HG03460 (cell line): ENCODE results near the gene CTRB1.
"Not testable (repeated sequence)": the region's sequence is repeated elsewhere in the genome, so short reads cannot be mapped to it uniquely, and the experiment has no call there.

Experiments
- ATAC-seq: cut with Tn5 transposase; IDR thresholded peaks from one replicate; pipeline ENCODE4 v1.9.1; 2021; ENCODE audit not compliant: unreplicated experiment

Gene CTRB1

DNA sequence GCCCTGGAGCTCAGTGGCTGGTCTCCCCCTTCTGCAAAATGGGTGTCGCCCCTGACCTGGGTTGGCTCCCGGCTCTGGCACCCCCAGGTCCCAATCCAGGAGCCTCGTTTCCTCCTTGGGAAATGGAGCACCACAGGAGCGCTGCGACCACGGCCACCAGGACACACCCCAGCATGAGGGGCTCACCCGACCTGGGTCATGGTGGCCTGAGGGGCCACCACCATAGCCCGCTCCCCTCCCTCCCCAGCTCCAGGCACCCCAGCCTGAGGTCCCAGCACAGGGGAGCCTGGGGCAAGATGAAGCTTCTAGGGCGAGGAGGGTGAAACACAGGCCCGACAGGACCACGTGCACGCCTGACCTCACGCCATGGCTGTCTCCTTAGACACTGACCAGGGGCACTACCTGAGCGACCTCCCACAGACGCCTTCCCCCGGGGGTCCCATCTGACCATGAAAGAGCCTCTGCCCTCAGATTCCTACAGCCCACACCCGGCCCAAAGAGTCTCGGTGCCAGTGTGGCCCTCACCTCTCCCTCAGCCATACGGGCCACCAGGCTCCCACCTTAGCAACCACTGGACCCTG lies 20.8 kb downstream of the CTRB1 start:
- no peak for ATAC-seq

GRCh38 chr16:75240633-75241032 lies 21.8 kb downstream of the CTRB1 start:
- ATAC-seq = not testable (repeated sequence)

DNA sequence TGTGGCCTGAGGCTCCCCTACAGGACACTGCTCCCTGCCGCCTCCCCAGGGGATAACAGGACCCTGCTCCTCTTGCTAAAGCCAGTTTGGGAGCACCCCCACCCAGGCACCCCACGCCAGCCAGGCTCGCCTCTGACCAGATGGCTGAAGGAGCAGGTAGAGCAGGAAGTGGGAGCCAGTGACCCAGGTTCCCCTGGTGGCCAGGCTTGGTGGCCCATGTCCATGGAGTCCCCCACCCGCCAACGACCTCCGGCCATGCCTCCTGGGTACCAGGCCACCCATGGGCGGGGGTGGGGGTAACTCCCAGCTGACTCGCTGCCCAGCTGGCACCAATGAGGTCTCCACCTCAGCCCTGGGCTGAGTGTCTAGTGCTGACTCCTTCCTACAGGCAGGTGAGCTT lies 22.6 kb downstream of the CTRB1 start:
- ATAC-seq = no peak

- ATAC-seq = no peak
Measured at GRCh38 chr16:75241955-75242354, 23.2 kb downstream of the CTRB1 start.

GRCh38 chr16:75242436-75243078 lies 23.8 kb downstream of the CTRB1 start:
- not testable (repeated sequence) for ATAC-seq

GRCh38 chr16:75243667-75244224 lies 25.0 kb downstream of the CTRB1 start:
- no peak for ATAC-seq

GRCh38 chr16:75244225-75244809 lies 25.5 kb downstream of the CTRB1 start:
- ATAC-seq = no peak

GRCh38 chr16:75244844-75245758 lies 26.3 kb downstream of the CTRB1 start:
- ATAC-seq = no peak

GRCh38 chr16:75246504-75247205 lies 27.9 kb downstream of the CTRB1 start:
- ATAC-seq = no peak

DNA sequence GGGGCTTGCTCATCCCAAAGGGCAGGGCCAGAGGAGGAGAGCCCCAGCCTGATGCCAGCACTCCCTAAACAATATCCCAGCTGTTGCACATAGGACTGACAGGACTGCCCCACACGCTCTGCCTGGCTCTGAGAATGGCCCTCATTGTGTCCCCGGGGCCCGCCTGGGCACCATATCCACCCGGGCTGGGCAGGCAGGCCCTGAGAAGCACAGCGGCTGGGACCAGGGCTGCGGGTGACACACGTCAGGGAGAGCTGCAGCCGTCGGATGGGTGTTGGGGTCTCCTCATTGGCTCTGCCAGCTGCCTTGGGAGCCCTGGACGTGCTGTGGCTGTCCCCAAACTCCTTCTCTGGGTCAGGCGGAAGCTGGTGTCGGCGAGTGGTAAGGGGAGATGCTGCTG lies 28.5 kb downstream of the CTRB1 start:
- ATAC-seq = no peak

DNA sequence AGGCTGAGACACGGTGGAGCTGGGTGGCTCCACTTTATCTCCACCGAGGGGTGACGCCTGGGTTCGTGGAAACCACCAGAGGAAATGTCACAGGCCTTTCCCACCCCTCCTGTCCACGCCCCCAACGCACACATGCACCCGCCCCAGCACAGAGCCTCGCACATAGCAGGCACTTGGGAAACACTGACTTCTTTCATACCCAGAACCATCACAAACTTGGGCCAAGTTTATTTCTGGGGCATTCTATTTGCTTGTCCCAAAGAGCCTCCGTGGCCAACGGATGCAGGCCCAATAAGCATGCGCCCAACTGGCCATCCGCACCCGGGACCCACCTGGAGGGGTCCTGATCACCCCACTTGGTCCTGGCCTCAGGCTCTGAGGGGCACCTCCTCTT lies 29.4 kb downstream of the CTRB1 start:
- no peak for ATAC-seq

DNA sequence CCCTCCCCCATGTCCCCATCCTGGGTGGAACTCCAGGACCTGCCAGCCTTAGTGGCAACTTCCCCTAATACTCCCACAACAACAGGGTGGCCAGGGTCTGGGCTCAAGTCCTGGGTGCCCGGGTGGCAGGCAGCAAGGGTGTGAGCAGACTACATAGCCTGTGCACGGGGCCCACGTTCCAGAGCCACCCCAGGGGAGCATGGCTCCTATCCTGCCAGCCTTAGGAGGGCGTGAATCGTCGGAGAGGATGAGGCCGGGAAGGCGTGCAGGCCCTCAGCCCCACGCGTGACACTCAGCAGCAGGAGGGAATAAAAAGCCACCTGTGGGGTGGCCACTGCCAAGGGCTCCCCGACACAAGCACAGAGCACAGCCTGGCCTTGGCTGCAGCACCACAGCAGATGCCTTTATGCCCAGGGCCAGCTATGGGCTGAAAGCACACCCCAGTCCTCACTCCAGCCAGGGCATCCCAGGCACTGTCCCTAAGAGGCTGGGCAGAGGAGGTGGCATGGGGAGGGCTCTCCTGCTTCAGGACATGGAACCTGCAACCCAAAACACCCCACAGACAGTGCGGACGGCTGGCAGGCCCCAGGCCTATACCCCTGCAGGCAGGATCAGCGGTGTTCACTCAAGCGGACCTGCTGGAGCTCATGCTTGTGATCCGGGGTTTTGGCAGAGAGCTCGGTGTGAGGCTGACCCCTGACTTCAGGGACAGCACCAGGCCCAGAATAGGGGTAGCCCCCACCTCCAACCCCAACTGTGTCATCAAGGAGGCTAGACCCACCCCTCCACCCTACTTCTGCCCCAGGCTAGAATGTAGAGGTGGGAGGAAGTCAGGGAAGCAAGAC lies 30.0 kb downstream of the CTRB1 start:
- ATAC-seq = no peak

GRCh38 chr16:75249441-75249840 lies 30.7 kb downstream of the CTRB1 start:
- ATAC-seq = no peak

- no peak for ATAC-seq
Measured at GRCh38 chr16:75250089-75250808, 31.5 kb downstream of the CTRB1 start.

GRCh38 chr16:75250809-75251279 lies 32.1 kb downstream of the CTRB1 start:
- peak; percentile 43 for ATAC-seq

- peak; percentile 74 for ATAC-seq
Measured at GRCh38 chr16:75251280-75252048, 32.7 kb downstream of the CTRB1 start, which contains the start of gene BCAR1. BCAR1 (minus strand) TSS chr16:75251624; CDS start chr16:75251482, 142 bp downstream.

DNA sequence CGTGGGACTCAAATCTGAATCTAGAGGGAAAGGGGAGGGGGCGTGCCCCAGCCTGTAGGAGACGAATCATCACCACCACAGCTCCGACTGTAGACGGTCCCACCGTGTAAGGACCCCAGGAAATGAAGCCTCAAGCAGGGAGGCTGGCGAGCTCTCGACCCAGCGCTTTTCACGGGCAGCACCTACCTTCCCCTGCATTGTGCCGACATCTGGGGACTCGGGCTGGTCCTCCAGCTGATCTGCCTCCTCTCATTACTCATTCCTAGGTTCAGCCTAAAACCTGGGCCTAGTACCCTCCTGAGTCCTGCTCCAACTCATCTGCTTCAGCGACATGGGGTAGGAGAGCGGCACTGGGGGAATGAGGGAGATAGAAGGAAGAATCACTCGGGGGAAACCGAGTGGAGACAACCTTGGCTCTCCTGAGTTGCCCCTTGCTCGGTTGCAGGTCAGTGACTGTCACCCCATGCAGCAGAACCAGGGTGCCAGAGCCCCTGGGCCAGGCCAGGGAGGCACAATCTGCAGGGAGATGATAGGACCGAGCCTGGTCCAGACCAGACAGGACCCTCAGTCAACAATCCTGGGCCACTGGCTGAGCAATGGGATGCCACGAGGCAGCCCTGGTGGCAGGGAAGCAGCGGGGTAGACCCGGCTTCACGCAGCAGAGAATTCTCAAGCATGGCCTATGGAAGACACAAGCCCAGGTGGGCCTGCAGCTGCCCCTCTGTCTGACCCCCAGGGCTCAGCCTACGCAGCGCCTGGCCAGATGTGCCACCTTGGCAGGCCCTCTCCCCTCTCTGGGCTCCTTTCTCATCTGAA lies 33.5 kb downstream of the CTRB1 start:
- no peak for ATAC-seq
